A549 (cell line): ENCODE data around the gene SORCS1. TPM values are rescaled to one million over a fixed set of nuclear protein-coding genes. Genes with fewer than 3 reads are reported as not detected.
"Not testable (repeated sequence)": the region's sequence is repeated elsewhere in the genome, so short reads cannot be mapped to it uniquely, and the experiment has no call there.

ENCODE experiments used
- ATAC-seq, 2 experiments: fragments of 200-7000 bp in 1 of 2; fragments of >200 bp in 1 of 2; cut with Nextera tagmentation in 1 of 2; cut with Tn5 transposase in 1 of 2; 3 replicates each; pipeline versions ENCODE4 v1.8.0 to v1.9.1; 2018 to 2020; ENCODE audit warnings: mild to moderate bottlenecking in 1 of 2, moderate library complexity in 1 of 2
- CTCF ChIA-PET: fragments of 300-600 bp; sonication (Branson Sonifier 250); formaldehyde crosslinking; extraction: SDS; loops from one replicate; lab custom pipeline; 2021; ENCODE audit warnings: antibody characterized with exemption, inconsistent platforms; lab: Yijun Ruan, JAX
- POLR2A ChIA-PET: fragments of 350-600 bp; formaldehyde crosslinking; extraction: SDS; loops from one replicate; lab custom pipeline; 2021; ENCODE audit warnings: antibody characterized with exemption, inconsistent platforms; lab: Yijun Ruan, JAX
- DNase-seq, 2 experiments: peaks; one replicate each; pipeline versions ENCODE4 v3.0.0 to v3.0.0-alpha.2; 2011 to 2016; ENCODE audit warnings: low read depth in 1 of 2, low spot score in 1 of 2
- FAIRE-seq: peaks from 2 replicates; lab custom pipeline; 2011; peaks lifted over from hg19 to GRCh38; lab: Jason Lieb, UNC
- H3K27ac ChIP-seq, 2 experiments: fragments of >200 bp; sonication (Bioruptor Twin); formaldehyde crosslinking; 3 replicates each; pipeline ENCODE4 v1.5.1; 2016 to 2017
- H3K4me1 ChIP-seq: fragments of >200 bp; sonication (Bioruptor Twin); formaldehyde crosslinking; 3 replicates; pipeline ENCODE4 v1.6.1; 2016
- H3K4me2 ChIP-seq: fragments of >200 bp; sonication (Bioruptor Twin); formaldehyde crosslinking; 3 replicates; pipeline ENCODE4 v1.6.1; 2016
- H3K4me3 ChIP-seq: fragments of >200 bp; sonication (Bioruptor Twin); formaldehyde crosslinking; 3 replicates; pipeline ENCODE4 v1.5.1; 2016
- H3K9me3 ChIP-seq: fragments of >200 bp; sonication (Bioruptor Twin); formaldehyde crosslinking; 3 replicates; pipeline ENCODE4 v1.6.1; 2016
- BHLHE40 ChIP-seq: IDR thresholded peaks from 2 replicates; pipeline ENCODE4 v1.6.1; 2012; ENCODE audit warnings: low read depth, low read length, inconsistent platforms
- CBX2 ChIP-seq: fragments of 200-600 bp; sonication (generic); IDR thresholded peaks from 2 replicates; pipeline ENCODE4 v1.6.1; 2016; ENCODE audit warnings: low read depth, mild to moderate bottlenecking, borderline replicate concordance
- CBX8 ChIP-seq: fragments of 200-600 bp; sonication (generic); IDR thresholded peaks from 2 replicates; pipeline ENCODE4 v1.6.1; 2016
- CEBPB ChIP-seq, 2 experiments: fragments of >200 bp in 1 of 2; sonication (Bioruptor Twin) in 1 of 2; formaldehyde crosslinking in 1 of 2; IDR thresholded peaks; 2 replicates each; pipeline ENCODE4 v1.6.1; 2012 to 2016
- CHD2 ChIP-seq: fragments of 150-350 bp; IDR thresholded peaks from 2 replicates; pipeline ENCODE4 v1.6.1; 2014; ENCODE audit warnings: low read length; ENCODE audit not compliant: partially characterized antibody
- CHD4 ChIP-seq: fragments of 200-600 bp; sonication (generic); IDR thresholded peaks from 2 replicates; pipeline ENCODE4 v1.6.1; 2016; ENCODE audit warnings: antibody characterized with exemption, mild to moderate bottlenecking, borderline replicate concordance
- ESRRA ChIP-seq: fragments of 150-350 bp; IDR thresholded peaks from 2 replicates; pipeline ENCODE4 v1.6.1; 2014; ENCODE audit warnings: mild to moderate bottlenecking, low read length, borderline replicate concordance
- FOXS1 ChIP-seq: fragments of 250-450 bp; sonication (Bioruptor Pico); IDR thresholded peaks from 2 replicates; pipeline ENCODE4 v1.5.0; 2020; ENCODE audit warnings: mild to moderate bottlenecking, moderate library complexity
- HDAC2 ChIP-seq: fragments of 200-600 bp; sonication (generic); IDR thresholded peaks from 2 replicates; pipeline ENCODE4 v1.6.1; 2016
- HES2 ChIP-seq: fragments of >200 bp; sonication (Bioruptor Twin); formaldehyde crosslinking; IDR thresholded peaks from 2 replicates; pipeline ENCODE4 v1.6.1; 2016
- HEYL ChIP-seq: fragments of 250-450 bp; sonication (Bioruptor Pico); IDR thresholded peaks from 2 replicates; pipeline ENCODE4 v1.8.0; 2021; ENCODE audit warnings: mild to moderate bottlenecking, moderate library complexity
- JUN ChIP-seq, 2 experiments: fragments of >200 bp; sonication (Bioruptor Twin); formaldehyde crosslinking; IDR thresholded peaks; 2 replicates in 1 of 2; 3 replicates in 1 of 2; pipeline ENCODE4 v1.6.1; 2016 to 2017
- JUNB ChIP-seq: fragments of >200 bp; sonication (Bioruptor Twin); formaldehyde crosslinking; IDR thresholded peaks from 2 replicates; pipeline ENCODE4 v1.6.1; 2016
- MAZ ChIP-seq: fragments of 150-350 bp; IDR thresholded peaks from 2 replicates; pipeline ENCODE4 v1.6.1; 2014; ENCODE audit warnings: antibody characterized with exemption, low read depth, low read length, borderline replicate concordance
- MYC ChIP-seq: IDR thresholded peaks from 2 replicates; pipeline ENCODE4 v1.6.1; 2012; ENCODE audit warnings: mild to moderate bottlenecking, inconsistent platforms, low read length, improper control_type of control experiment, borderline replicate concordance
- NFE2L2 ChIP-seq: fragments of 150-350 bp; conservative IDR thresholded peaks from 2 replicates; pipeline ENCODE4 v1.6.1; 2014; ENCODE audit warnings: low read length
- NPAS2 ChIP-seq: fragments of 250-450 bp; sonication (Bioruptor Pico); IDR thresholded peaks from 2 replicates; pipeline ENCODE4 v1.8.0; 2022; ENCODE audit warnings: mild to moderate bottlenecking, moderate library complexity, borderline replicate concordance
- POLR2A ChIP-seq: IDR thresholded peaks from 2 replicates; pipeline ENCODE4 v1.6.1; 2012; ENCODE audit warnings: mild to moderate bottlenecking, low read length
- RARB ChIP-seq: fragments of 250-450 bp; sonication (Bioruptor Pico); IDR thresholded peaks from 2 replicates; pipeline ENCODE4 v1.8.0; 2021; ENCODE audit warnings: mild to moderate bottlenecking, moderate library complexity
- RNF2 ChIP-seq: fragments of 200-600 bp; sonication (generic); IDR thresholded peaks from 2 replicates; pipeline ENCODE4 v1.6.1; 2016; ENCODE audit warnings: low read depth, mild to moderate bottlenecking, antibody characterized with exemption, moderate library complexity, borderline replicate concordance
- SREBF2 ChIP-seq: fragments of 450-650 bp; IDR thresholded peaks from 2 replicates; pipeline ENCODE4 v1.6.1; 2014; ENCODE audit warnings: mild to moderate bottlenecking, moderate library complexity
- TFCP2L1 ChIP-seq: fragments of 250-450 bp; sonication (Bioruptor Pico); IDR thresholded peaks from 2 replicates; pipeline ENCODE4 v1.5.0; 2021; ENCODE audit warnings: mild to moderate bottlenecking
- USF2 ChIP-seq: fragments of 450-650 bp; IDR thresholded peaks from 2 replicates; pipeline ENCODE4 v1.6.1; 2014; ENCODE audit warnings: antibody characterized with exemption
- WGBS: methylation state at CpG from one replicate; pipeline ENCODE4 v1.1.6; 2017; ENCODE audit errors: missing lambda C conversion rate; 5-methylcytosine and 5-hydroxymethylcytosine counted together
- polyA plus RNA-seq, 4 experiments: library from polyadenylated mRNA; depleted of rRNA in 3 of 4; stranded (reverse); fragments of >200 nt; fragmentation: RNase III in 1 of 4; extraction: RNeasy Plus Mini Kit Qiagen cat#74134 plus additional on column Dnase treatment in 1 of 4; gene quantifications; 2 replicates in 3 of 4; 3 replicates in 1 of 4; pipeline ENCODE4 v1.2.3, GENCODE V29; 2011 to 2017
- TF ChIP-seq, protein P1 (sequence below): fragments of >200 bp; sonication (Bioruptor Twin); formaldehyde crosslinking; IDR thresholded peaks from 3 replicates; pipeline ENCODE4 v1.5.1; 2016
- TF ChIP-seq, protein P2 (sequence below): fragments of >200 bp; sonication (Bioruptor Twin); formaldehyde crosslinking; IDR thresholded peaks from 3 replicates; pipeline ENCODE4 v1.6.1; 2016
- TF ChIP-seq, protein P3 (sequence below): fragments of 250-450 bp; sonication (Bioruptor Pico); IDR thresholded peaks from 2 replicates; pipeline ENCODE4 v1.5.0; 2020; ENCODE audit warnings: low read depth, mild to moderate bottlenecking, moderate library complexity

Gene SORCS1
- polyA plus RNA-seq, 2 of the 4 experiments (the other 2 are of a cell fraction), result not detected

DNA sequence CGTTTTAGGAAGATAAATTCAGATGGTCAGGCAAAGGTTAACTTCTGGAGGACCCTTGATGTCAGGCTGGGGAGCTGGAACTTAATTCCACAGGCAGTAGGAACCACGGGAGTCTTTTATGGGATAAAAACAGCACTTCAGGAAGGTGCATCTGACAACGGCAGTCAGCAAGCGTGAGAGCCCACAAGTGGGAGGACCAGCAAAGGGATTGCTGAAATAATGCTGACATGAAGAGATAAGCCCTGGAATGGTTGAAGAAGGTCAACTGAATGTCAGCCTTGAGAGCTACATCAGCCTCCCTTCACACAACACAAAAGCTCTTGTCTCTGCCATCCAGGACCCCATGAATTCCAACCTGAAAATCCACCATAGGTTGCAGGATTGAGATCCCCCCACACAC is 138.8 kb downstream of the SORCS1 start:
- DNase-seq (no peak), ATAC-seq (no peak), FAIRE-seq (no peak)
- POLR2A ChIA-PET, result no interaction called here
- no peak overlapping the region for H3K4me2 ChIP-seq
- no peaks in the 10 kb centered on the region for H3K9me3 ChIP-seq
- no peak for TF ChIP-seq JUNB
- TF ChIP-seq POLR2A, result no peak
- no peak for TF ChIP-seq FOXS1 (CRISPR knock-in tag)
- TF ChIP-seq MAZ, result no peak
- no peak for TF ChIP-seq CHD4
- TF ChIP-seq, protein P1, sequence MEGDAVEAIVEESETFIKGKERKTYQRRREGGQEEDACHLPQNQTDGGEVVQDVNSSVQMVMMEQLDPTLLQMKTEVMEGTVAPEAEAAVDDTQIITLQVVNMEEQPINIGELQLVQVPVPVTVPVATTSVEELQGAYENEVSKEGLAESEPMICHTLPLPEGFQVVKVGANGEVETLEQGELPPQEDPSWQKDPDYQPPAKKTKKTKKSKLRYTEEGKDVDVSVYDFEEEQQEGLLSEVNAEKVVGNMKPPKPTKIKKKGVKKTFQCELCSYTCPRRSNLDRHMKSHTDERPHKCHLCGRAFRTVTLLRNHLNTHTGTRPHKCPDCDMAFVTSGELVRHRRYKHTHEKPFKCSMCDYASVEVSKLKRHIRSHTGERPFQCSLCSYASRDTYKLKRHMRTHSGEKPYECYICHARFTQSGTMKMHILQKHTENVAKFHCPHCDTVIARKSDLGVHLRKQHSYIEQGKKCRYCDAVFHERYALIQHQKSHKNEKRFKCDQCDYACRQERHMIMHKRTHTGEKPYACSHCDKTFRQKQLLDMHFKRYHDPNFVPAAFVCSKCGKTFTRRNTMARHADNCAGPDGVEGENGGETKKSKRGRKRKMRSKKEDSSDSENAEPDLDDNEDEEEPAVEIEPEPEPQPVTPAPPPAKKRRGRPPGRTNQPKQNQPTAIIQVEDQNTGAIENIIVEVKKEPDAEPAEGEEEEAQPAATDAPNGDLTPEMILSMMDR, result no peak
- TF ChIP-seq, protein P2, sequence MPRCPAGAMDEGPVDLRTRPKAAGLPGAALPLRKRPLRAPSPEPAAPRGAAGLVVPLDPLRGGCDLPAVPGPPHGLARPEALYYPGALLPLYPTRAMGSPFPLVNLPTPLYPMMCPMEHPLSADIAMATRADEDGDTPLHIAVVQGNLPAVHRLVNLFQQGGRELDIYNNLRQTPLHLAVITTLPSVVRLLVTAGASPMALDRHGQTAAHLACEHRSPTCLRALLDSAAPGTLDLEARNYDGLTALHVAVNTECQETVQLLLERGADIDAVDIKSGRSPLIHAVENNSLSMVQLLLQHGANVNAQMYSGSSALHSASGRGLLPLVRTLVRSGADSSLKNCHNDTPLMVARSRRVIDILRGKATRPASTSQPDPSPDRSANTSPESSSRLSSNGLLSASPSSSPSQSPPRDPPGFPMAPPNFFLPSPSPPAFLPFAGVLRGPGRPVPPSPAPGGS, result no peak
- no peak for TF ChIP-seq HEYL (CRISPR knock-in tag)
- TF ChIP-seq NPAS2 (CRISPR knock-in tag), result no peak
- TF ChIP-seq BHLHE40, result no peak
- TF ChIP-seq CEBPB (IDR thresholded peaks at IDR 0.05), result no peak
- no peak for TF ChIP-seq CBX2
- TF ChIP-seq CHD2, result no peak
- no peak for TF ChIP-seq USF2
- no peak for TF ChIP-seq MYC
- H3K4me3 ChIP-seq, result no peak overlapping the region
- no peak overlapping the region for H3K27ac ChIP-seq
- WGBS, result under 1% methylated on average over 4 of the region's 4 CpGs
- CTCF ChIA-PET, result no interaction called here
- H3K4me1 ChIP-seq, result no peaks in the 10 kb centered on the region

DNA sequence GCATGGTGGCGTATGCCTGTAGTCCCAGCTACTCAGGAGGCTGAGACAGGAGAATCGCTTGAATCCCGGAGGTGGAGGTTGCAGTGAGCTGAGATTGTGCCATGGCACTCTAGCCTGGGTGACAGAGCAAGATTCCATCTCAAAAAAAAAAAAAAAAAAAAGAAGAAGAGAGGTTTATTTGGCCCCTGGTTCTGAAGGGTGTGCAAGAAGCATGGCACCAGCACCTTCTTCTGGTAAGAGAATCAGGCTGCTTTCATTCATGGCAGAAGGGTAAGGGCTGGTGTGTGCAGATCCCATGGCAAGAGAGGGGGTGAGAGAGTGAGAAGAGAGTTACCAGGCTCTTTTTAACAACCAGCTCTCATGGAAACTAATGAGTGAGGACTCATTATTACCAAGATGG is 140.5 kb downstream of the SORCS1 start:
- CTCF ChIA-PET, H3K27ac ChIP-seq: not testable (repeated sequence)

DNA sequence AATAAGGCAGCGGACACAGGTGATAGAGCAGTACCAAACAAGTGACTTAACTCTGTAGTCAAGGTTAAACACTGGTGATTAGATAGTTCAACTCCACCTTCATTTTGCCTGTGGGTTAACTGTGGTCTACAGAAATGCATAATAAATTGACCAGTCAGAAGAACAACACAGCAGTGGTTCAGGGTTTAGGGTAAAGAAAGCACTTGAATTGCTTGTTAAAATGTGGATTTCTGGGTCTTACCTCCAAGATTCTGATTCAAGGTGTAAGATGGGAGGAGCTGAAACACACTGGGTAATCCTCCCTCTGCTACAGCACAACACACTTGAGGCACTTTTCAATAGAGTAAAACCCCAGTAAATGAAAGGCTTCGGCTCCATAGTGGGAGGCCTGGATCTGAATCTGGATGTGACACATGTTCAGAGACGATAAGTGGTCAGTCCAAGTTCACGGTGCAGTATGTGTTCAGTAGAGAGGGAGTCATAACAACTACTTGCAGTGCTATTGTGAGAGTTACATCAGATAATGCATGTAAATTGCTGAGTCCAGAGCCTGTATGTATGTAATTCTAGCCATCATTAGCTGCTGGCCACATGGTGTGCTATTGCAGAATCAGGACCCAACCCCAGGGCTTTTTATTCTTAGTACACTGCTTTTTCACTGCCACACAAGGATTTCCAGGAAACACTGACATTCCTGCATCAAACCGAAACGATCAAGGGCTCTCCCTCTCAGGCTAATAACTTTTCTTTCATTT is 141.7 kb downstream of the SORCS1 start:
- ChIA-PET POLR2A (no interaction called here), CTCF (interaction anchor here (1.0 kb wide), 1 partner anchor 49 kb away, joined by 3 read pairs; no protein-coding TSS in a partner anchor)
- FAIRE-seq (no peak), ATAC-seq (no peak), DNase-seq (no peak)
- H3K4me1 ChIP-seq, result no peaks in the 10 kb centered on the region
- H3K9me3 ChIP-seq, result no peaks in the 10 kb centered on the region
- TF ChIP-seq RNF2 (no peak), RARB (CRISPR knock-in tag) (no peak), FOXS1 (CRISPR knock-in tag) (no peak), TFCP2L1 (no peak), CHD2 (no peak), NFE2L2 (no peak), HES2 (no peak), SREBF2 (no peak), JUN (IDR thresholded peaks at IDR 0.05) (no peak), ESRRA (no peak), NPAS2 (CRISPR knock-in tag) (no peak), HDAC2 (no peak), JUNB (no peak), CBX8 (no peak), BHLHE40 (no peak)
- TF ChIP-seq, protein P3, sequence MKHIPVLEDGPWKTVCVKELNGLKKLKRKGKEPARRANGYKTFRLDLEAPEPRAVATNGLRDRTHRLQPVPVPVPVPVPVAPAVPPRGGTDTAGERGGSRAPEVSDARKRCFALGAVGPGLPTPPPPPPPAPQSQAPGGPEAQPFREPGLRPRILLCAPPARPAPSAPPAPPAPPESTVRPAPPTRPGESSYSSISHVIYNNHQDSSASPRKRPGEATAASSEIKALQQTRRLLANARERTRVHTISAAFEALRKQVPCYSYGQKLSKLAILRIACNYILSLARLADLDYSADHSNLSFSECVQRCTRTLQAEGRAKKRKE (CRISPR knock-in tag), result no peak
- TF ChIP-seq, protein P1, result no peak
- 4% methylated on average over 6 of the region's 6 CpGs for WGBS
- no peak overlapping the region for H3K4me2 ChIP-seq
- H3K27ac ChIP-seq, result no peak overlapping the region
- no peak overlapping the region for H3K4me3 ChIP-seq

More for the DNA sequence above, 140.5 kb downstream of the SORCS1 start:
- H3K4me1 ChIP-seq, DNase-seq, H3K4me3 ChIP-seq, ATAC-seq, POLR2A ChIA-PET, H3K9me3 ChIP-seq, FAIRE-seq, H3K4me2 ChIP-seq: not testable (repeated sequence)
- 13% methylated on average over 3 of the region's 3 CpGs for WGBS
